PC-9 (cell line): ENCODE measurements around the gene RNASE3. TPM values are rescaled to one million over a fixed set of nuclear protein-coding genes. Genes with fewer than 3 reads are reported as not detected.
"Not testable (repeated sequence)": the region's sequence is repeated elsewhere in the genome, so short reads cannot be mapped to it uniquely, and the experiment has no call there.

Experiments
- BruUV-seq: library from RNA; stranded (reverse); fragments of 400-500 nt; replicated peaks from 2 replicates; lab custom pipeline; 2021; lab: Mats Ljungman, UMichigan
- CTCF ChIA-PET: fragments of 300-600 bp; sonication (Branson Sonifier 250); formaldehyde crosslinking; loops from one replicate; lab custom pipeline; 2022; ENCODE audit warnings: antibody characterized with exemption; lab: Charles Lee
- POLR2A ChIA-PET: fragments of 300-600 bp; sonication (Branson Sonifier 250); formaldehyde crosslinking; loops from one replicate; lab custom pipeline; 2022; ENCODE audit warnings: antibody characterized with exemption; ENCODE audit not compliant: unreplicated experiment; lab: Charles Lee
- DNase-seq, 2 experiments: peaks; one replicate each; pipeline versions ENCODE4 v3.0.0 to v3.0.0-alpha.2; 2015 to 2022; ENCODE audit warnings: mixed read lengths in 1 of 2
- H2AFZ ChIP-seq: fragments of 200-600 bp; sonication (generic); 2 replicates; pipeline ENCODE4 v1.8.1; 2017; ENCODE audit warnings: antibody characterized with exemption
- H3F3A ChIP-seq: fragments of 200-600 bp; sonication (generic); 2 replicates; pipeline ENCODE4 v1.8.1; 2017; ENCODE audit warnings: antibody characterized with exemption, mild to moderate bottlenecking, low read depth; ENCODE audit not compliant: insufficient read depth
- H3K27ac ChIP-seq: fragments of 200-600 bp; sonication (generic); 2 replicates; pipeline ENCODE4 v1.6.1; 2016; ENCODE audit warnings: mixed run types
- H3K27me3 ChIP-seq: fragments of 200-600 bp; sonication (generic); 2 replicates; pipeline ENCODE4 v1.6.1; 2016; ENCODE audit warnings: low read depth, mixed run types; ENCODE audit not compliant: insufficient read depth
- H3K36me3 ChIP-seq: fragments of 200-600 bp; sonication (generic); 2 replicates; pipeline ENCODE4 v1.6.1; 2016; ENCODE audit warnings: low read depth, mixed run types
- H3K4me1 ChIP-seq: fragments of 200-600 bp; sonication (generic); replicated peaks from 2 replicates; pipeline ENCODE4 v1.6.1; 2016; ENCODE audit warnings: mixed run types; ENCODE audit not compliant: insufficient read depth
- H3K4me2 ChIP-seq: fragments of 200-600 bp; sonication (generic); 2 replicates; pipeline ENCODE4 v1.6.1; 2017; ENCODE audit warnings: mixed run types
- H3K4me3 ChIP-seq: fragments of 200-600 bp; sonication (generic); 2 replicates; pipeline ENCODE4 v1.6.1; 2016; ENCODE audit warnings: mixed run types
- H3K79me2 ChIP-seq: fragments of 200-600 bp; sonication (generic); 2 replicates; pipeline ENCODE4 v1.6.1; 2017; ENCODE audit warnings: low read depth, mixed run types
- H3K9me2 ChIP-seq: fragments of 200-600 bp; sonication (generic); 2 replicates; pipeline ENCODE4 v1.8.1; 2017; ENCODE audit warnings: mild to moderate bottlenecking; ENCODE audit not compliant: insufficient read depth
- H3K9me3 ChIP-seq: fragments of 200-600 bp; sonication (generic); 2 replicates; pipeline ENCODE4 v1.8.1; 2016; ENCODE audit warnings: low read depth; ENCODE audit not compliant: insufficient read depth
- H4K20me1 ChIP-seq: fragments of 200-600 bp; sonication (generic); 2 replicates; pipeline ENCODE4 v1.8.1; 2017; ENCODE audit not compliant: insufficient read depth
- EZH2 ChIP-seq: fragments of 200-600 bp; sonication (generic); IDR thresholded peaks from 2 replicates; pipeline ENCODE4 v1.8.0; 2017; ENCODE audit warnings: antibody characterized with exemption, low read depth
- intact Hi-C: fragments of 100-400 bp; cut with micrococcal nuclease; formaldehyde crosslinking; loops from one replicate; pipeline ENCODE4 v1.10.0; 2022; ENCODE audit not compliant: unreplicated experiment
- total RNA-seq: library from RNA; stranded (reverse); gene quantifications from 2 replicates; pipeline ENCODE4 v1.2.3, GENCODE V29; 2021
- TF ChIP-seq, protein P1 (sequence below): fragments of 200-600 bp; sonication (generic); conservative IDR thresholded peaks from 2 replicates; pipeline ENCODE4 v1.6.1; 2017; ENCODE audit warnings: mixed run types, antibody characterized with exemption, mild to moderate bottlenecking, moderate library complexity

Gene RNASE3
- total RNA-seq, 1 experiment from 2014 or later, result not detected

GRCh38 chr14:20904393-20905029 lies 13.3 kb downstream of the RNASE3 start:
- Histone ChIP-seq H3K9me2 (no peaks in the 10 kb centered on the region), H3F3A (no peaks in the 10 kb centered on the region), H3K9me3 (no peaks in the 10 kb centered on the region), H4K20me1 (no peaks in the 10 kb centered on the region), H3K27me3 (no peaks in the 10 kb centered on the region), H3K4me1 (no peaks in the 10 kb centered on the region), H3K79me2 (no peaks in the 10 kb centered on the region), H3K27ac (no peak overlapping the region), H3K36me3 (no peaks in the 10 kb centered on the region), H2AFZ (no peak overlapping the region), H3K4me2 (no peak overlapping the region), H3K4me3 (no peak overlapping the region)
- no peak for DNase-seq
- ChIA-PET CTCF (no interaction called here), POLR2A (no interaction called here)
- intact Hi-C loops, result no loop called here
- no peak for TF ChIP-seq EZH2
- TF ChIP-seq, protein P1, sequence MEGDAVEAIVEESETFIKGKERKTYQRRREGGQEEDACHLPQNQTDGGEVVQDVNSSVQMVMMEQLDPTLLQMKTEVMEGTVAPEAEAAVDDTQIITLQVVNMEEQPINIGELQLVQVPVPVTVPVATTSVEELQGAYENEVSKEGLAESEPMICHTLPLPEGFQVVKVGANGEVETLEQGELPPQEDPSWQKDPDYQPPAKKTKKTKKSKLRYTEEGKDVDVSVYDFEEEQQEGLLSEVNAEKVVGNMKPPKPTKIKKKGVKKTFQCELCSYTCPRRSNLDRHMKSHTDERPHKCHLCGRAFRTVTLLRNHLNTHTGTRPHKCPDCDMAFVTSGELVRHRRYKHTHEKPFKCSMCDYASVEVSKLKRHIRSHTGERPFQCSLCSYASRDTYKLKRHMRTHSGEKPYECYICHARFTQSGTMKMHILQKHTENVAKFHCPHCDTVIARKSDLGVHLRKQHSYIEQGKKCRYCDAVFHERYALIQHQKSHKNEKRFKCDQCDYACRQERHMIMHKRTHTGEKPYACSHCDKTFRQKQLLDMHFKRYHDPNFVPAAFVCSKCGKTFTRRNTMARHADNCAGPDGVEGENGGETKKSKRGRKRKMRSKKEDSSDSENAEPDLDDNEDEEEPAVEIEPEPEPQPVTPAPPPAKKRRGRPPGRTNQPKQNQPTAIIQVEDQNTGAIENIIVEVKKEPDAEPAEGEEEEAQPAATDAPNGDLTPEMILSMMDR, result no peak
- no TSS peak for BruUV-seq

- no peaks in the 10 kb centered on the region for H3K79me2 ChIP-seq
- no peak overlapping the region for H3K4me2 ChIP-seq
- no peaks in the 10 kb centered on the region for H3K9me3 ChIP-seq
- H3K9me2 ChIP-seq, result no peaks in the 10 kb centered on the region
- H2AFZ ChIP-seq, result no peak overlapping the region
- no peaks in the 10 kb centered on the region for H4K20me1 ChIP-seq
- no peaks in the 10 kb centered on the region for H3K4me1 ChIP-seq
- POLR2A ChIA-PET, result no interaction called here
- intact Hi-C loops, result no loop called here
- no peaks in the 10 kb centered on the region for H3K36me3 ChIP-seq
- BruUV-seq, result no TSS peak
- no peak for DNase-seq
- H3K27me3 ChIP-seq, result no peaks in the 10 kb centered on the region
- H3K4me3 ChIP-seq, result no peak overlapping the region
- TF ChIP-seq EZH2, result no peak
- TF ChIP-seq, protein P1, result no peak
- CTCF ChIA-PET, result no interaction called here
- no peaks in the 10 kb centered on the region for H3F3A ChIP-seq
- H3K27ac ChIP-seq, result no peak overlapping the region
These were observed 14.5 kb downstream of the RNASE3 start for GRCh38 chr14:20905676-20906075.

GRCh38 chr14:20907214-20907613 lies 16.0 kb downstream of the RNASE3 start:
- Histone ChIP-seq H3K4me3 (no peak overlapping the region), H3K9me2 (no peaks in the 10 kb centered on the region), H3K36me3 (no peaks in the 10 kb centered on the region), H3K79me2 (no peaks in the 10 kb centered on the region), H3K4me1 (no peaks in the 10 kb centered on the region), H3K27me3 (no peaks in the 10 kb centered on the region), H4K20me1 (no peaks in the 10 kb centered on the region), H3K9me3 (no peaks in the 10 kb centered on the region), H3K27ac (no peak overlapping the region), H3F3A (no peaks in the 10 kb centered on the region), H2AFZ (no peak overlapping the region), H3K4me2 (no peak overlapping the region)
- POLR2A ChIA-PET, result interaction anchor here (0.6 kb wide), 1 partner anchor 164 kb away, joined by 16 read pairs; no protein-coding TSS in a partner anchor
- TF ChIP-seq EZH2, result no peak
- TF ChIP-seq, protein P1, result no peak
- intact Hi-C loops, result no loop called here
- CTCF ChIA-PET, result no interaction called here
- no TSS peak for BruUV-seq
- no peak for DNase-seq

DNA sequence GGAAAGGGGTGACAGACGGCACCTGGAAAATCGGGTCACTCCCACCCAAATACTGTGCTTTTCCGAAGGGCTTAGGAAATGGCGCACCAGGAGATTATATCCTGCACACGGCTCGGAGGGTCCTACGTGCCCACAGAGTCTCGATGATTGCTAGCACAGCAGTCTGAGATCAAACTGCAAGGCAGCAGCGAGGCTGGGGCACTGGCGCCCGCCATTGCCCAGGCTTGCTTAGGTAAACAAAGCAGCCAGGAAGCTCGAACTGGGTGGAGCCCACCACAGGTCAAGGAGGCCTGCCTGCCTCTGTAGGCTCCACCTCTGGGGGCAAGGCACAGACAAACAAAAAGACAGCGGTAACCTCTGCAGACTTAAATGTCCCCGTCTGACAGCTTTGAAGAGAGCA lies 19.6 kb downstream of the RNASE3 start:
- H3K9me3 ChIP-seq, H3K36me3 ChIP-seq, CTCF ChIA-PET, POLR2A ChIA-PET, H4K20me1 ChIP-seq, BruUV-seq, H3F3A ChIP-seq, DNase-seq, H3K4me3 ChIP-seq, H3K4me2 ChIP-seq, H3K9me2 ChIP-seq, H3K27ac ChIP-seq, H3K27me3 ChIP-seq, H3K79me2 ChIP-seq, H3K4me1 ChIP-seq, H2AFZ ChIP-seq, intact Hi-C loops: not testable (repeated sequence)

- H3K36me3 ChIP-seq, H4K20me1 ChIP-seq, intact Hi-C loops, DNase-seq, H3K4me1 ChIP-seq, H3K4me3 ChIP-seq, H3K79me2 ChIP-seq, H2AFZ ChIP-seq, H3K9me3 ChIP-seq, H3K4me2 ChIP-seq, CTCF ChIA-PET, POLR2A ChIA-PET, H3F3A ChIP-seq, H3K27me3 ChIP-seq, H3K9me2 ChIP-seq, BruUV-seq, H3K27ac ChIP-seq: not testable (repeated sequence)
These were observed 28.0 kb downstream of the RNASE3 start for GRCh38 chr14:20919038-20919756.
